Fibroblast of lung (primary cell): ENCODE results near the gene ACYP2.

ENCODE experiments used
- CTCF ChIP-seq, 2 donors: IDR thresholded peaks in 1 of 2; conservative IDR thresholded peaks in 1 of 2; 1 replicate in 1 of 2; 2 replicates in 1 of 2; pipeline ENCODE4 v1.5.1; 2011 to 2012; ENCODE audit warnings: low read length in 2 of 2, control low read depth in 1 of 2, inconsistent platforms in 1 of 2, low read depth in 1 of 2, mild to moderate bottlenecking in 1 of 2
- EZH2 ChIP-seq: IDR thresholded peaks from 2 replicates; pipeline ENCODE4 v1.5.1; 2012; ENCODE audit warnings: low read length, control low read depth, mild to moderate bottlenecking; ENCODE audit errors: missing control alignments

- TF ChIP-seq CTCF (conservative IDR thresholded peaks at IDR 0.05 in 1 of 2, IDR thresholded peaks at IDR 0.05 in 1 of 2; ENCODE audit: low read depth in 1 of 2, low read length in 2 of 2) (no peak), EZH2 (no peak)
Measured at GRCh38 chr2:54083021-54083420, 32.4 kb upstream of the ACYP2 start.
